Measurements from ENCODE around the gene OXTR. TPM values are rescaled to one million over a fixed set of nuclear protein-coding genes. Genes with fewer than 3 reads are reported as not detected.

The OXTR gene
- total and polyA plus RNA-seq, 2 of the 13 experiments (the other 11 are each of a cell fraction or from before 2014, with no cell fraction given), result 0.36 to 0.95 TPM

GRCh38 chr3:8784676-8785435, 15.4 kb upstream of the OXTR start:
- Histone ChIP-seq H3K4me1 (ENCODE audit: insufficient read depth, low read length) (peaks cover 5% of the 10 kb centered on the region), H3K9ac (ENCODE audit: insufficient read depth, low read depth, low read length) (no peak overlapping the region), H3K27ac (ENCODE audit: extremely low read length, insufficient read depth, low read length) (no peak overlapping the region), H3K36me3 (replicated peaks in 1 of 2; ENCODE audit: control insufficient read depth in 1 of 2, insufficient read depth in 2 of 2, low read length in 2 of 2) (no peaks in the 10 kb centered on the region), H4K20me1 (ENCODE audit: insufficient read depth, low read length) (no peaks in the 10 kb centered on the region), H2AFZ (ENCODE audit: low read length) (no peak overlapping the region), H3K27me3 (ENCODE audit: control insufficient read depth in 1 of 2, insufficient read depth in 2 of 2, low read length in 2 of 2) (no peaks in the 10 kb centered on the region), H3K4me3 (replicated peaks in 1 of 3; ENCODE audit: insufficient read depth in 1 of 3, low read depth in 2 of 3, low read length in 3 of 3) (no peak overlapping the region), H3K9me3 (ENCODE audit: low read length) (no peaks in the 10 kb centered on the region), H3K79me2 (ENCODE audit: insufficient read depth, low read length) (no peaks in the 10 kb centered on the region), H3K4me2 (ENCODE audit: low read depth, low read length) (no peak overlapping the region)
- FAIRE-seq (no peak), ATAC-seq (no peak), DNase-seq (ENCODE audit: low spot score) (no peak)
- TF ChIP-seq ZNF329 (CRISPR knock-in tag; IDR thresholded peaks at IDR 0.05; ENCODE audit: low read depth) (no peak), ZNF296 (CRISPR knock-in tag; conservative IDR thresholded peaks at IDR 0.05) (no peak), GLI4 (CRISPR knock-in tag; IDR thresholded peaks at IDR 0.05; ENCODE audit: borderline replicate concordance) (no peak), REPIN1 (CRISPR knock-in tag; IDR thresholded peaks at IDR 0.05; ENCODE audit: borderline replicate concordance, low read depth) (no peak)
- TF ChIP-seq, protein P1, sequence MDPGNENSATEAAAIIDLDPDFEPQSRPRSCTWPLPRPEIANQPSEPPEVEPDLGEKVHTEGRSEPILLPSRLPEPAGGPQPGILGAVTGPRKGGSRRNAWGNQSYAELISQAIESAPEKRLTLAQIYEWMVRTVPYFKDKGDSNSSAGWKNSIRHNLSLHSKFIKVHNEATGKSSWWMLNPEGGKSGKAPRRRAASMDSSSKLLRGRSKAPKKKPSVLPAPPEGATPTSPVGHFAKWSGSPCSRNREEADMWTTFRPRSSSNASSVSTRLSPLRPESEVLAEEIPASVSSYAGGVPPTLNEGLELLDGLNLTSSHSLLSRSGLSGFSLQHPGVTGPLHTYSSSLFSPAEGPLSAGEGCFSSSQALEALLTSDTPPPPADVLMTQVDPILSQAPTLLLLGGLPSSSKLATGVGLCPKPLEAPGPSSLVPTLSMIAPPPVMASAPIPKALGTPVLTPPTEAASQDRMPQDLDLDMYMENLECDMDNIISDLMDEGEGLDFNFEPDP (CRISPR knock-in tag; conservative IDR thresholded peaks at IDR 0.05), result no peak
- 96% methylated on average over 3 of the region's 3 CpGs for WGBS (ENCODE audit: low lambda C conversion rate)
- CTCF ChIA-PET (ENCODE audit: low intra/inter-chr PET ratio, low total read pairs), result no interaction called here
- no TSS peak for BruUV-seq (replicated peaks)
- in situ Hi-C loops (cut with HindIII; ENCODE audit: extremely low pct_ligation_motif_present, low pct_unique_long_range_greater_than_20kb) (no loop called here), intact Hi-C loops (cut with micrococcal nuclease; ENCODE audit: unreplicated experiment) (no loop called here)
- POLR2A ChIA-PET, result no interaction called here

GRCh38 chr3:8780279-8780678, 10.9 kb upstream of the OXTR start:
- POLR2A ChIA-PET, result no interaction called here
- no TSS peak for BruUV-seq (replicated peaks)
- no peak overlapping the region for H3K9ac ChIP-seq (ENCODE audit: insufficient read depth, low read depth, low read length)
- H4K20me1 ChIP-seq (ENCODE audit: insufficient read depth, low read length), result no peaks in the 10 kb centered on the region
- FAIRE-seq, result no peak
- TF ChIP-seq NFKB2 (CRISPR knock-in tag; IDR thresholded peaks at IDR 0.05; ENCODE audit: borderline replicate concordance) (no peak), ZNF816 (CRISPR knock-in tag; IDR thresholded peaks at IDR 0.05; ENCODE audit: borderline replicate concordance) (no peak), ONECUT2 (CRISPR knock-in tag; IDR thresholded peaks at IDR 0.05) (no peak), SIX1 (CRISPR knock-in tag; IDR thresholded peaks at IDR 0.05; ENCODE audit: borderline replicate concordance) (no peak), BORCS8-MEF2B (CRISPR knock-in tag; IDR thresholded peaks at IDR 0.05) (no peak), MBD4 (IDR thresholded peaks at IDR 0.05; ENCODE audit: borderline replicate concordance, low read length) (no peak), ZNF558 (CRISPR knock-in tag; IDR thresholded peaks at IDR 0.05; ENCODE audit: borderline replicate concordance) (no peak)
- TF ChIP-seq, protein P2, sequence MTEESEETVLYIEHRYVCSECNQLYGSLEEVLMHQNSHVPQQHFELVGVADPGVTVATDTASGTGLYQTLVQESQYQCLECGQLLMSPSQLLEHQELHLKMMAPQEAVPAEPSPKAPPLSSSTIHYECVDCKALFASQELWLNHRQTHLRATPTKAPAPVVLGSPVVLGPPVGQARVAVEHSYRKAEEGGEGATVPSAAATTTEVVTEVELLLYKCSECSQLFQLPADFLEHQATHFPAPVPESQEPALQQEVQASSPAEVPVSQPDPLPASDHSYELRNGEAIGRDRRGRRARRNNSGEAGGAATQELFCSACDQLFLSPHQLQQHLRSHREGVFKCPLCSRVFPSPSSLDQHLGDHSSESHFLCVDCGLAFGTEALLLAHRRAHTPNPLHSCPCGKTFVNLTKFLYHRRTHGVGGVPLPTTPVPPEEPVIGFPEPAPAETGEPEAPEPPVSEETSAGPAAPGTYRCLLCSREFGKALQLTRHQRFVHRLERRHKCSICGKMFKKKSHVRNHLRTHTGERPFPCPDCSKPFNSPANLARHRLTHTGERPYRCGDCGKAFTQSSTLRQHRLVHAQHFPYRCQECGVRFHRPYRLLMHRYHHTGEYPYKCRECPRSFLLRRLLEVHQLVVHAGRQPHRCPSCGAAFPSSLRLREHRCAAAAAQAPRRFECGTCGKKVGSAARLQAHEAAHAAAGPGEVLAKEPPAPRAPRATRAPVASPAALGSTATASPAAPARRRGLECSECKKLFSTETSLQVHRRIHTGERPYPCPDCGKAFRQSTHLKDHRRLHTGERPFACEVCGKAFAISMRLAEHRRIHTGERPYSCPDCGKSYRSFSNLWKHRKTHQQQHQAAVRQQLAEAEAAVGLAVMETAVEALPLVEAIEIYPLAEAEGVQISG (CRISPR knock-in tag; IDR thresholded peaks at IDR 0.05), result no peak
- no peak for DNase-seq (ENCODE audit: low spot score)
- no peaks in the 10 kb centered on the region for H3K9me3 ChIP-seq (ENCODE audit: low read length)
- H3K27ac ChIP-seq (ENCODE audit: extremely low read length, insufficient read depth, low read length), result no peak overlapping the region
- peaks cover 17% of the 10 kb centered on the region for H3K4me1 ChIP-seq (ENCODE audit: insufficient read depth, low read length)
- H2AFZ ChIP-seq (ENCODE audit: low read length), result no peak overlapping the region
- no peak overlapping the region for H3K4me3 ChIP-seq (replicated peaks in 1 of 3; ENCODE audit: insufficient read depth in 1 of 3, low read depth in 2 of 3, low read length in 3 of 3)
- intact Hi-C loops (cut with micrococcal nuclease; ENCODE audit: unreplicated experiment), result no loop called here
- ATAC-seq, result no peak
- in situ Hi-C loops (cut with HindIII; ENCODE audit: extremely low pct_ligation_motif_present, low pct_unique_long_range_greater_than_20kb), result no loop called here
- H3K79me2 ChIP-seq (ENCODE audit: insufficient read depth, low read length), result no peaks in the 10 kb centered on the region
- H3K27me3 ChIP-seq (ENCODE audit: control insufficient read depth in 1 of 2, insufficient read depth in 2 of 2, low read length in 2 of 2), result no peaks in the 10 kb centered on the region
- H3K36me3 ChIP-seq (replicated peaks in 1 of 2; ENCODE audit: control insufficient read depth in 1 of 2, insufficient read depth in 2 of 2, low read length in 2 of 2), result no peaks in the 10 kb centered on the region
- no peak overlapping the region for H3K4me2 ChIP-seq (ENCODE audit: low read depth, low read length)
- CTCF ChIA-PET (ENCODE audit: low intra/inter-chr PET ratio, low total read pairs), result no interaction called here
